ENCODE data around the gene KHK.

Gene KHK

GRCh38 chr2:27126252-27126710, 39.7 kb downstream of the KHK start:
- no peak for DNase-seq (ENCODE audit: low spot score)
- in situ Hi-C loops (cut with MboI; ENCODE audit: low sequenced_read_pairs, unreplicated experiment): no loop called here
- no peak for TF ChIP-seq CTCF (IDR thresholded peaks at IDR 0.05; ENCODE audit: borderline replicate concordance, control extremely low read depth, extremely low read depth, insufficient read depth, missing control alignments)

GRCh38 chr2:27127883-27128667, 41.5 kb downstream of the KHK start:
- in situ Hi-C loops (cut with MboI; ENCODE audit: low sequenced_read_pairs, unreplicated experiment): no loop called here
- TF ChIP-seq CTCF (IDR thresholded peaks at IDR 0.05; ENCODE audit: borderline replicate concordance, control extremely low read depth, extremely low read depth, insufficient read depth, missing control alignments): no peak
- no peak for DNase-seq (ENCODE audit: low spot score)

GRCh38 chr2:27128668-27129571, 42.3 kb downstream of the KHK start:
- TF ChIP-seq CTCF (IDR thresholded peaks at IDR 0.05; ENCODE audit: borderline replicate concordance, control extremely low read depth, extremely low read depth, insufficient read depth, missing control alignments): no peak
- no peak for DNase-seq (ENCODE audit: low spot score)
- in situ Hi-C loops (cut with MboI; ENCODE audit: low sequenced_read_pairs, unreplicated experiment): no loop called here

- no peak for DNase-seq (ENCODE audit: low spot score)
- in situ Hi-C loops (cut with MboI; ENCODE audit: low sequenced_read_pairs, unreplicated experiment): no loop called here
- no peak for TF ChIP-seq CTCF (IDR thresholded peaks at IDR 0.05; ENCODE audit: borderline replicate concordance, control extremely low read depth, extremely low read depth, insufficient read depth, missing control alignments)
These were observed 43.8 kb downstream of the KHK start for GRCh38 chr2:27130396-27130795.

- TF ChIP-seq CTCF (IDR thresholded peaks at IDR 0.05; ENCODE audit: borderline replicate concordance, control extremely low read depth, extremely low read depth, insufficient read depth, missing control alignments): no peak
- no peak for DNase-seq (ENCODE audit: low spot score)
- in situ Hi-C loops (cut with MboI; ENCODE audit: low sequenced_read_pairs, unreplicated experiment): no loop called here
These were observed 44.9 kb downstream of the KHK start for GRCh38 chr2:27131429-27131828.

- DNase-seq (ENCODE audit: low spot score): no peak
- in situ Hi-C loops (cut with MboI; ENCODE audit: low sequenced_read_pairs, unreplicated experiment): no loop called here
- TF ChIP-seq CTCF (IDR thresholded peaks at IDR 0.05; ENCODE audit: borderline replicate concordance, control extremely low read depth, extremely low read depth, insufficient read depth, missing control alignments): no peak
These were observed 46.8 kb downstream of the KHK start for GRCh38 chr2:27133195-27133875.

All from GM13976 (cell line).